ENCODE data around the gene EXOC5. TPM values are rescaled to one million over a fixed set of nuclear protein-coding genes. Genes with fewer than 3 reads are reported as not detected.
A peak's percentile ranks its signal among the peaks of the same experiment; 100 is the strongest.
"Not testable (repeated sequence)": the region's sequence is repeated elsewhere in the genome, so short reads cannot be mapped to it uniquely, and the experiment has no call there.

Gene EXOC5
- total RNA-seq, 1 experiment from 2014 or later: 80.4 TPM

DNA sequence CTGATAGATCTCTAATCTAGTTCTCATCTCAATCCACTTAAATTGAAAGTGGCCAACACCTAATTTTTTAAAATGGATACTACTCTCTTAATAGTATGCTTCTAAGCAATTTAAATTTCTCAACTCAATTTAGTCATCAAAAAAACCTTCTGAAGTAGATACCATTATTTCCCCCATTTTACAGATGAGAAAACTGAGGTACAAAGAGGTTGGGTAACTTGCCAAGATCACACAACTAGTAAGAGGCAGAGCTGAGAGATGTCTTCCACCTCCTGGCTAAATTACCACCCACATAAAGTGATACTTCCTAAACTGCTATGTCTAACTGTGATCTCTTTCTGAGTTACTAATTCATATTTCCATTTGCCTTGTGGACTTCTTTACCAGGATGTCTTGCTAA lies 6.6 kb downstream of the EXOC5 start:
- ChIA-PET CTCF (no interaction called here), POLR2A (no interaction called here)
- DNase-seq (ENCODE audit: low spot score): no peak
- no peak for TF ChIP-seq OVOL2 (CRISPR knock-in tag; IDR thresholded peaks at IDR 0.05; ENCODE audit: borderline replicate concordance)
- TF ChIP-seq SMAD4 (CRISPR knock-in tag; IDR thresholded peaks at IDR 0.05): no peak
- TF ChIP-seq, protein P1, sequence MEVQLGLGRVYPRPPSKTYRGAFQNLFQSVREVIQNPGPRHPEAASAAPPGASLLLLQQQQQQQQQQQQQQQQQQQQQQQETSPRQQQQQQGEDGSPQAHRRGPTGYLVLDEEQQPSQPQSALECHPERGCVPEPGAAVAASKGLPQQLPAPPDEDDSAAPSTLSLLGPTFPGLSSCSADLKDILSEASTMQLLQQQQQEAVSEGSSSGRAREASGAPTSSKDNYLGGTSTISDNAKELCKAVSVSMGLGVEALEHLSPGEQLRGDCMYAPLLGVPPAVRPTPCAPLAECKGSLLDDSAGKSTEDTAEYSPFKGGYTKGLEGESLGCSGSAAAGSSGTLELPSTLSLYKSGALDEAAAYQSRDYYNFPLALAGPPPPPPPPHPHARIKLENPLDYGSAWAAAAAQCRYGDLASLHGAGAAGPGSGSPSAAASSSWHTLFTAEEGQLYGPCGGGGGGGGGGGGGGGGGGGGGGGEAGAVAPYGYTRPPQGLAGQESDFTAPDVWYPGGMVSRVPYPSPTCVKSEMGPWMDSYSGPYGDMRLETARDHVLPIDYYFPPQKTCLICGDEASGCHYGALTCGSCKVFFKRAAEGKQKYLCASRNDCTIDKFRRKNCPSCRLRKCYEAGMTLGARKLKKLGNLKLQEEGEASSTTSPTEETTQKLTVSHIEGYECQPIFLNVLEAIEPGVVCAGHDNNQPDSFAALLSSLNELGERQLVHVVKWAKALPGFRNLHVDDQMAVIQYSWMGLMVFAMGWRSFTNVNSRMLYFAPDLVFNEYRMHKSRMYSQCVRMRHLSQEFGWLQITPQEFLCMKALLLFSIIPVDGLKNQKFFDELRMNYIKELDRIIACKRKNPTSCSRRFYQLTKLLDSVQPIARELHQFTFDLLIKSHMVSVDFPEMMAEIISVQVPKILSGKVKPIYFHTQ (CRISPR knock-in tag; IDR thresholded peaks at IDR 0.05): no peak
- TF ChIP-seq ZNF232 (CRISPR knock-in tag; IDR thresholded peaks at IDR 0.05): no peak
- no peak for TF ChIP-seq NR1H2 (CRISPR knock-in tag; IDR thresholded peaks at IDR 0.05)
- TF ChIP-seq FOXK1 (CRISPR knock-in tag; IDR thresholded peaks at IDR 0.05): no peak
- no peak for TF ChIP-seq NFATC4 (CRISPR knock-in tag; IDR thresholded peaks at IDR 0.05)
- no peak for ATAC-seq
- Mint-ChIP-seq H3K36me3 (peaks cover 12% of the 10 kb centered on the region), H3K27me3 (ENCODE audit: low read depth) (no peaks in the 10 kb centered on the region), H3K4me3 (no peak overlapping the region), H3K27ac (no peak overlapping the region), H3K9me3 (peaks cover 4% of the 10 kb centered on the region; the same call in 1 of the 2 replicates), H3K4me1 (peaks cover 30% of the 10 kb centered on the region)

DNA sequence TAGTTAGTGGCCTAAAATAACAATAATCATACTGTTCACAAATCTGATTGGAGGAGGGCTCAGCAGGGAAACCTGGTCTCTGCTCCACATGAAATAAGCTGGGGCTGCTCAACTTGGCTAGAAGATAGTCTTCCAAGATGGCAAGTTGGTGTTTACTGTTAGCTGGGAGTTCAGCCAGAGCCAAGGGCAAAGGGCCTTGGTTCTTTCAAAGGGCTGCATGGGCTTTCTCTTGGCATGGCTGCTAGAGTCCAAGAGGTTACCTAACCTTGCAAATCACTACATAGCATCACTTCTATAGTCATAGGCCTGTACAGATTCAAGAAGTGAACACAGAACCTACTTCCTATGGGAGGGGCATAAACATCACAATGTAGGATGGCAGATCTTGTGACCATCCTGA lies 7.1 kb downstream of the EXOC5 start:
- Mint-ChIP-seq H3K36me3 (peaks cover 12% of the 10 kb centered on the region), H3K4me1 (peaks cover 25% of the 10 kb centered on the region), H3K27me3 (ENCODE audit: low read depth) (no peaks in the 10 kb centered on the region), H3K27ac (0 out of 2 replicates have a peak overlapping the region, but pooled peaks have one; percentile 34), H3K9me3 (peaks cover 4% of the 10 kb centered on the region; the same call in 1 of the 2 replicates), H3K4me3 (no peak overlapping the region)
- ATAC-seq: no peak
- ChIA-PET POLR2A (no interaction called here), CTCF (no interaction called here)
- DNase-seq (ENCODE audit: low spot score): no peak
- TF ChIP-seq RELA (CRISPR knock-in tag; IDR thresholded peaks at IDR 0.05; ENCODE audit: borderline replicate concordance): no peak
- TF ChIP-seq MXD4 (CRISPR knock-in tag; IDR thresholded peaks at IDR 0.05; ENCODE audit: borderline replicate concordance): no peak
- no peak for TF ChIP-seq MYBL2 (CRISPR knock-in tag; IDR thresholded peaks at IDR 0.05)
- TF ChIP-seq ETV6 (CRISPR knock-in tag; IDR thresholded peaks at IDR 0.05): no peak
- TF ChIP-seq, protein P2, sequence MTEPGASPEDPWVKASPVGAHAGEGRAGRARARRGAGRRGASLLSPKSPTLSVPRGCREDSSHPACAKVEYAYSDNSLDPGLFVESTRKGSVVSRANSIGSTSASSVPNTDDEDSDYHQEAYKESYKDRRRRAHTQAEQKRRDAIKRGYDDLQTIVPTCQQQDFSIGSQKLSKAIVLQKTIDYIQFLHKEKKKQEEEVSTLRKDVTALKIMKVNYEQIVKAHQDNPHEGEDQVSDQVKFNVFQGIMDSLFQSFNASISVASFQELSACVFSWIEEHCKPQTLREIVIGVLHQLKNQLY (CRISPR knock-in tag; IDR thresholded peaks at IDR 0.05): no peak
- no peak for TF ChIP-seq NR3C1 (CRISPR knock-in tag; conservative IDR thresholded peaks at IDR 0.05; ENCODE audit: low read depth)
- no peak for TF ChIP-seq ELF4 (CRISPR knock-in tag; IDR thresholded peaks at IDR 0.05; ENCODE audit: low read depth)
- no peak for TF ChIP-seq ZNF416 (CRISPR knock-in tag; IDR thresholded peaks at IDR 0.05)
- TF ChIP-seq HMGA2 (CRISPR knock-in tag; IDR thresholded peaks at IDR 0.05): no peak
- TF ChIP-seq SMAD4 (CRISPR knock-in tag; IDR thresholded peaks at IDR 0.05): no peak
- TF ChIP-seq, protein P3, sequence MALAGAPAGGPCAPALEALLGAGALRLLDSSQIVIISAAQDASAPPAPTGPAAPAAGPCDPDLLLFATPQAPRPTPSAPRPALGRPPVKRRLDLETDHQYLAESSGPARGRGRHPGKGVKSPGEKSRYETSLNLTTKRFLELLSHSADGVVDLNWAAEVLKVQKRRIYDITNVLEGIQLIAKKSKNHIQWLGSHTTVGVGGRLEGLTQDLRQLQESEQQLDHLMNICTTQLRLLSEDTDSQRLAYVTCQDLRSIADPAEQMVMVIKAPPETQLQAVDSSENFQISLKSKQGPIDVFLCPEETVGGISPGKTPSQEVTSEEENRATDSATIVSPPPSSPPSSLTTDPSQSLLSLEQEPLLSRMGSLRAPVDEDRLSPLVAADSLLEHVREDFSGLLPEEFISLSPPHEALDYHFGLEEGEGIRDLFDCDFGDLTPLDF (CRISPR knock-in tag; IDR thresholded peaks at IDR 0.05): no peak
- TF ChIP-seq, protein P4, sequence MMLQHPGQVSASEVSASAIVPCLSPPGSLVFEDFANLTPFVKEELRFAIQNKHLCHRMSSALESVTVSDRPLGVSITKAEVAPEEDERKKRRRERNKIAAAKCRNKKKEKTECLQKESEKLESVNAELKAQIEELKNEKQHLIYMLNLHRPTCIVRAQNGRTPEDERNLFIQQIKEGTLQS (CRISPR knock-in tag; conservative IDR thresholded peaks at IDR 0.05): no peak

DNA sequence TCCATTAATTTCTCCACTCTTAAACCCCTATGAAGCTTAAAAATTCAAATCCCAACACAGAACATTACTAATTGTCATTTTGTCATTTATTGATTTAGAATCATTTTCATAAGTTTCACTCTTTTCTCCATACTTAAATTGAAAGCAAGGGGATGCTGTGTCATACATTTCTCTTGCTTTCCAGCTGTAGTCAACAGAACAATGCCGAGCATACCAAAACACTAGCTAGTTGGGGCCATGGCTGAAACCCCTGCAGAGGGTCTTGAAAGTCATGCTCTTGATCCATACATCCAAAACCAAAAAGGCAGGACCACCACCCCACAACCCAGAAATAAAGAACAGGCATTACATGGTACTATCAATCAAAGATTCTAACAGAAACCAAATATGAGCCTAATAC lies 9.0 kb downstream of the EXOC5 start:
- DNase-seq (ENCODE audit: low spot score) (no peak), ATAC-seq (no peak)
- Mint-ChIP-seq H3K36me3 (peaks cover 12% of the 10 kb centered on the region), H3K9me3 (peaks cover 4% of the 10 kb centered on the region; the same call in 1 of the 2 replicates), H3K4me1 (peaks cover 11% of the 10 kb centered on the region), H3K27ac (peak overlapping the region; percentile 60), H3K27me3 (ENCODE audit: low read depth) (no peaks in the 10 kb centered on the region), H3K4me3 (no peak overlapping the region)
- ChIA-PET CTCF (no interaction called here), POLR2A (interaction anchor here (0.7 kb wide), 1 partner anchor 35 kb away, joined by 3 read pairs; no protein-coding TSS in a partner anchor)
- TF ChIP-seq, protein P5, sequence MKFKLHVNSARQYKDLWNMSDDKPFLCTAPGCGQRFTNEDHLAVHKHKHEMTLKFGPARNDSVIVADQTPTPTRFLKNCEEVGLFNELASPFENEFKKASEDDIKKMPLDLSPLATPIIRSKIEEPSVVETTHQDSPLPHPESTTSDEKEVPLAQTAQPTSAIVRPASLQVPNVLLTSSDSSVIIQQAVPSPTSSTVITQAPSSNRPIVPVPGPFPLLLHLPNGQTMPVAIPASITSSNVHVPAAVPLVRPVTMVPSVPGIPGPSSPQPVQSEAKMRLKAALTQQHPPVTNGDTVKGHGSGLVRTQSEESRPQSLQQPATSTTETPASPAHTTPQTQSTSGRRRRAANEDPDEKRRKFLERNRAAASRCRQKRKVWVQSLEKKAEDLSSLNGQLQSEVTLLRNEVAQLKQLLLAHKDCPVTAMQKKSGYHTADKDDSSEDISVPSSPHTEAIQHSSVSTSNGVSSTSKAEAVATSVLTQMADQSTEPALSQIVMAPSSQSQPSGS (CRISPR knock-in tag; IDR thresholded peaks at IDR 0.05; ENCODE audit: borderline replicate concordance, low read depth): no peak
- TF ChIP-seq ZNF219 (CRISPR knock-in tag; IDR thresholded peaks at IDR 0.05; ENCODE audit: borderline replicate concordance): no peak
- TF ChIP-seq ETV6 (CRISPR knock-in tag; IDR thresholded peaks at IDR 0.05): no peak
- TF ChIP-seq MYBL2 (CRISPR knock-in tag; IDR thresholded peaks at IDR 0.05): no peak
- TF ChIP-seq, protein P6, sequence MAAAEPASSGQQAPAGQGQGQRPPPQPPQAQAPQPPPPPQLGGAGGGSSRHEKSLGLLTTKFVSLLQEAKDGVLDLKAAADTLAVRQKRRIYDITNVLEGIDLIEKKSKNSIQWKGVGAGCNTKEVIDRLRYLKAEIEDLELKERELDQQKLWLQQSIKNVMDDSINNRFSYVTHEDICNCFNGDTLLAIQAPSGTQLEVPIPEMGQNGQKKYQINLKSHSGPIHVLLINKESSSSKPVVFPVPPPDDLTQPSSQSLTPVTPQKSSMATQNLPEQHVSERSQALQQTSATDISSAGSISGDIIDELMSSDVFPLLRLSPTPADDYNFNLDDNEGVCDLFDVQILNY (CRISPR knock-in tag; IDR thresholded peaks at IDR 0.05): no peak

DNA sequence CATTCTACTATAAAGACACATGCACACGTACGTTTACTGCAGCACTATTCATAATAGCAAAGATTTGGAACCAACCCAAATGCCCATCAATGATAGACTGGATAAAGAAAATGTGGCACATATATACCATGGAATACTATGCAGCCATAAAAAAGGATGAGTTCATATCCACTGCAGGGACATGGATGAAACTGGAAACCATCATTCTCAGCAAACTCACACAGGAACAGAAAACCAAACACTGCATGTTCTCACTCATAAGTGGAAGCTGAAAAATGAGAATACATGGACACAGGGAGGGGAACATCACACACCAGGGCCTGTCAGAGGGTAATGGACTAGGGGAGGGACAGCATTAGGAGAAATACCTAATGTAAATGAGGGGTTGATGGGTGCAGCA lies 10.5 kb downstream of the EXOC5 start:
- H3K9me3 Mint-ChIP-seq; DNase-seq (ENCODE audit: low spot score); H3K27me3 Mint-ChIP-seq (ENCODE audit: low read depth); POLR2A ChIA-PET; H3K27ac Mint-ChIP-seq; ATAC-seq; CTCF ChIA-PET; H3K4me3 Mint-ChIP-seq: not testable (repeated sequence)
- Mint-ChIP-seq H3K4me1 (peaks cover 11% of the 10 kb centered on the region), H3K36me3 (peaks cover 16% of the 10 kb centered on the region)
